Panc1 (cell line): ENCODE results near the gene HES7. TPM values are rescaled to one million over a fixed set of nuclear protein-coding genes. Genes with fewer than 3 reads are reported as not detected.

Experiments
- ATAC-seq: fragments of 200-7000 bp; cut with Tn5 transposase; 2 replicates; pipeline ENCODE4 v1.9.1; 2020; ENCODE audit warnings: mild to moderate bottlenecking, moderate library complexity
- BruUV-seq: library from RNA; stranded (reverse); fragments of 400-500 nt; replicated peaks from 2 replicates; lab custom pipeline; 2021; lab: Mats Ljungman, UMichigan
- CTCF ChIA-PET: fragments of 300-600 bp; sonication (Branson Sonifier 250); formaldehyde crosslinking; loops from one replicate; lab custom pipeline; 2022; ENCODE audit warnings: antibody characterized with exemption; lab: Charles Lee
- POLR2A ChIA-PET: fragments of 300-600 bp; sonication (Branson Sonifier 250); formaldehyde crosslinking; loops from one replicate; lab custom pipeline; 2022; ENCODE audit warnings: antibody characterized with exemption; lab: Charles Lee
- DNase-seq: peaks from one replicate; pipeline ENCODE4 v3.0.0-alpha.2; 2010; ENCODE audit warnings: low read depth, low spot score
- H3K27ac ChIP-seq: 2 replicates; pipeline ENCODE4 v1.5.1; 2011; ENCODE audit warnings: mild to moderate bottlenecking, low read length, inconsistent platforms
- H3K27me3 ChIP-seq: fragments of 200-500 bp; sonication (Bioruptor generic); 2 replicates; pipeline ENCODE4 v1.6.0; 2014; ENCODE audit warnings: low read length, inconsistent platforms; ENCODE audit not compliant: control insufficient read depth, insufficient read depth
- H3K36me3 ChIP-seq: fragments of 200-500 bp; sonication (Bioruptor generic); 2 replicates; pipeline ENCODE4 v1.5.1; 2014; ENCODE audit warnings: inconsistent platforms, mild to moderate bottlenecking, low read length, moderate library complexity; ENCODE audit not compliant: control insufficient read depth, insufficient read depth
- H3K4me1 ChIP-seq: 2 replicates; pipeline ENCODE4 v1.5.1; 2011; ENCODE audit warnings: inconsistent platforms, mild to moderate bottlenecking, low read length, moderate library complexity; ENCODE audit not compliant: control insufficient read depth, insufficient read depth
- H3K4me3 ChIP-seq, 2 experiments: 2 replicates each; pipeline ENCODE4 v1.5.1; 2011 to 2012; ENCODE audit warnings: low read depth in 2 of 2, low read length in 2 of 2, mild to moderate bottlenecking in 2 of 2, inconsistent platforms in 1 of 2, moderate library complexity in 1 of 2
- H3K9me3 ChIP-seq: fragments of 200-500 bp; sonication (Bioruptor generic); 2 replicates; pipeline ENCODE4 v1.5.1; 2014; ENCODE audit warnings: low read depth, mild to moderate bottlenecking, inconsistent platforms, low read length, moderate library complexity; ENCODE audit not compliant: control insufficient read depth, insufficient read depth
- CTCF ChIP-seq: fragments of 450-650 bp; IDR thresholded peaks from 2 replicates; pipeline ENCODE4 v1.5.1; 2017; ENCODE audit warnings: mild to moderate bottlenecking
- POLR2AphosphoS5 ChIP-seq: IDR thresholded peaks from 2 replicates; pipeline ENCODE4 v1.6.1; 2012; ENCODE audit warnings: mild to moderate bottlenecking, low read depth, low read length, moderate library complexity
- SIN3A ChIP-seq: IDR thresholded peaks from 2 replicates; pipeline ENCODE4 v1.6.1; 2012; ENCODE audit warnings: low read depth, mild to moderate bottlenecking, low read length, moderate library complexity, borderline replicate concordance; ENCODE audit not compliant: insufficient read depth
- TCF7L2 ChIP-seq: IDR thresholded peaks from 2 replicates; pipeline ENCODE4 v1.6.1; 2011; ENCODE audit warnings: mild to moderate bottlenecking, low read depth, low read length, inconsistent platforms
- in situ Hi-C: cut with HindIII; loops from 2 replicates; pipeline ENCODE4 v1.10.0; 2016; ENCODE audit warnings: low sequenced_read_pairs, low pct_unique_long_range_greater_than_20kb
- intact Hi-C: fragments of 100-400 bp; cut with micrococcal nuclease; formaldehyde crosslinking; loops from one replicate; pipeline ENCODE4 v1.10.0; 2022; ENCODE audit not compliant: unreplicated experiment
- total RNA-seq: library from RNA; stranded (reverse); gene quantifications from one replicate; pipeline ENCODE4 v1.2.1, GENCODE V29; 2021; ENCODE audit not compliant: unreplicated experiment
- TF ChIP-seq, protein P1 (sequence below), 2 experiments: IDR thresholded peaks; 2 replicates each; pipeline ENCODE4 v1.6.1; 2011 to 2012; ENCODE audit warnings: low read depth in 2 of 2, control low read depth in 1 of 2, low read length in 1 of 2, mild to moderate bottlenecking in 1 of 2, moderate library complexity in 1 of 2; ENCODE audit not compliant: insufficient read depth in 1 of 2

HES7 gene
- total RNA-seq, 1 experiment from 2014 or later, result 4.0 TPM

- Histone ChIP-seq H3K4me1 (no peaks in the 10 kb centered on the region), H3K4me3 (no peak overlapping the region), H3K27me3 (no peaks in the 10 kb centered on the region), H3K9me3 (no peaks in the 10 kb centered on the region), H3K27ac (no peak overlapping the region), H3K36me3 (no peaks in the 10 kb centered on the region)
- ATAC-seq, result no peak
- CTCF ChIA-PET, result interaction anchor here (0.6 to 2.4 kb wide), 2 partner anchors 11 to 383 kb away, joined by 3 to 7 read pairs; no protein-coding TSS in a partner anchor
- TF ChIP-seq, protein P1, sequence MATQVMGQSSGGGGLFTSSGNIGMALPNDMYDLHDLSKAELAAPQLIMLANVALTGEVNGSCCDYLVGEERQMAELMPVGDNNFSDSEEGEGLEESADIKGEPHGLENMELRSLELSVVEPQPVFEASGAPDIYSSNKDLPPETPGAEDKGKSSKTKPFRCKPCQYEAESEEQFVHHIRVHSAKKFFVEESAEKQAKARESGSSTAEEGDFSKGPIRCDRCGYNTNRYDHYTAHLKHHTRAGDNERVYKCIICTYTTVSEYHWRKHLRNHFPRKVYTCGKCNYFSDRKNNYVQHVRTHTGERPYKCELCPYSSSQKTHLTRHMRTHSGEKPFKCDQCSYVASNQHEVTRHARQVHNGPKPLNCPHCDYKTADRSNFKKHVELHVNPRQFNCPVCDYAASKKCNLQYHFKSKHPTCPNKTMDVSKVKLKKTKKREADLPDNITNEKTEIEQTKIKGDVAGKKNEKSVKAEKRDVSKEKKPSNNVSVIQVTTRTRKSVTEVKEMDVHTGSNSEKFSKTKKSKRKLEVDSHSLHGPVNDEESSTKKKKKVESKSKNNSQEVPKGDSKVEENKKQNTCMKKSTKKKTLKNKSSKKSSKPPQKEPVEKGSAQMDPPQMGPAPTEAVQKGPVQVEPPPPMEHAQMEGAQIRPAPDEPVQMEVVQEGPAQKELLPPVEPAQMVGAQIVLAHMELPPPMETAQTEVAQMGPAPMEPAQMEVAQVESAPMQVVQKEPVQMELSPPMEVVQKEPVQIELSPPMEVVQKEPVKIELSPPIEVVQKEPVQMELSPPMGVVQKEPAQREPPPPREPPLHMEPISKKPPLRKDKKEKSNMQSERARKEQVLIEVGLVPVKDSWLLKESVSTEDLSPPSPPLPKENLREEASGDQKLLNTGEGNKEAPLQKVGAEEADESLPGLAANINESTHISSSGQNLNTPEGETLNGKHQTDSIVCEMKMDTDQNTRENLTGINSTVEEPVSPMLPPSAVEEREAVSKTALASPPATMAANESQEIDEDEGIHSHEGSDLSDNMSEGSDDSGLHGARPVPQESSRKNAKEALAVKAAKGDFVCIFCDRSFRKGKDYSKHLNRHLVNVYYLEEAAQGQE (IDR thresholded peaks at IDR 0.05; ENCODE audit: insufficient read depth in 1 of 2, low read depth in 2 of 2, low read length in 1 of 2), result no peak
- TF ChIP-seq SIN3A (no peak), TCF7L2 (no peak), CTCF (no peak), POLR2AphosphoS5 (no peak)
- intact Hi-C loops (no loop called here), in situ Hi-C loops (no loop called here)
- no TSS peak for BruUV-seq
- no peak for DNase-seq
- POLR2A ChIA-PET, result no interaction called here
These were observed 19.0 kb downstream of the HES7 start for GRCh38 chr17:8104911-8105310.

- no TSS peak for BruUV-seq
- in situ Hi-C loops, result no loop called here
- Histone ChIP-seq H3K27ac (no peak overlapping the region), H3K36me3 (no peaks in the 10 kb centered on the region), H3K9me3 (no peaks in the 10 kb centered on the region), H3K27me3 (no peaks in the 10 kb centered on the region), H3K4me3 (no peak overlapping the region), H3K4me1 (no peaks in the 10 kb centered on the region)
- DNase-seq (no peak), ATAC-seq (no peak)
- CTCF ChIA-PET, result interaction anchor here (0.6 kb wide), 1 partner anchor 20 kb away, joined by 6 read pairs; no protein-coding TSS in a partner anchor
- intact Hi-C loops, result no loop called here
- POLR2A ChIA-PET, result no interaction called here
- TF ChIP-seq TCF7L2, result no peak
- TF ChIP-seq POLR2AphosphoS5, result no peak
- TF ChIP-seq SIN3A, result no peak
- TF ChIP-seq, protein P1 (IDR thresholded peaks at IDR 0.05; ENCODE audit: insufficient read depth in 1 of 2, low read depth in 2 of 2, low read length in 1 of 2), result no peak
- no peak for TF ChIP-seq CTCF
These were observed 20.4 kb downstream of the HES7 start for GRCh38 chr17:8103549-8103948.
